DOHH2 (cell line): ENCODE results near the gene SRGAP3.

Experiments used
- CTCF ChIP-seq: fragments of 200-600 bp; sonication (generic); IDR thresholded peaks from one replicate; pipeline ENCODE4 v1.5.1; 2014; ENCODE audit warnings: antibody characterized with exemption, mild to moderate bottlenecking, low read depth, low read length; ENCODE audit not compliant: poor library complexity, severe bottlenecking
- EZH2phosphoT487 ChIP-seq: fragments of 200-600 bp; sonication (generic); IDR thresholded peaks from 2 replicates; pipeline ENCODE4 v1.6.1; 2017; ENCODE audit warnings: borderline replicate concordance, mild to moderate bottlenecking, antibody characterized with exemption, low read length, moderate library complexity, mixed read lengths

- TF ChIP-seq CTCF (no peak), EZH2phosphoT487 (no peak)
Measured at GRCh38 chr3:9291821-9292410, 42.5 kb upstream of the SRGAP3 start.
